A673 (cell line): ENCODE results near the gene ATOH8. TPM values are rescaled to one million over a fixed set of nuclear protein-coding genes. Genes with fewer than 3 reads are reported as not detected.

ENCODE experiments used
- BruUV-seq: library from RNA; stranded (reverse); fragments of 400-500 nt; replicated peaks from 2 replicates; lab custom pipeline; 2021; lab: Mats Ljungman, UMichigan
- CTCF ChIA-PET: fragments of 300-600 bp; sonication (Branson Sonifier 250); formaldehyde crosslinking; loops from one replicate; lab custom pipeline; 2022; ENCODE audit warnings: antibody characterized with exemption; lab: Charles Lee
- POLR2A ChIA-PET: fragments of 300-600 bp; sonication (Branson Sonifier 250); formaldehyde crosslinking; loops from one replicate; lab custom pipeline; 2022; ENCODE audit warnings: antibody characterized with exemption; ENCODE audit not compliant: low non-redundant PET; lab: Charles Lee
- DNase-seq: peaks from one replicate; pipeline ENCODE4 v3.0.0-alpha.2; 2015; ENCODE audit warnings: low spot score
- H3K27ac ChIP-seq: fragments of 200-600 bp; sonication (generic); 2 replicates; pipeline ENCODE4 v1.5.1; 2016; ENCODE audit warnings: mixed run types, low read depth, mild to moderate bottlenecking, mixed read lengths, antibody characterized with exemption, low read length; ENCODE audit not compliant: poor library complexity, severe bottlenecking
- H3K27me3 ChIP-seq: fragments of 200-600 bp; sonication (generic); replicated peaks from 2 replicates; pipeline ENCODE4 v1.6.1; 2017; ENCODE audit warnings: mixed run types, low read depth, mild to moderate bottlenecking, mixed read lengths, antibody characterized with exemption, low read length; ENCODE audit not compliant: insufficient read depth, poor library complexity
- H3K36me3 ChIP-seq: fragments of 200-600 bp; sonication (generic); 2 replicates; pipeline ENCODE4 v1.6.1; 2016; ENCODE audit warnings: mixed run types, mild to moderate bottlenecking, mixed read lengths, antibody characterized with exemption, low read length; ENCODE audit not compliant: insufficient read depth, poor library complexity, severe bottlenecking
- H3K4me1 ChIP-seq: fragments of 200-600 bp; sonication (generic); 2 replicates; pipeline ENCODE4 v1.6.1; 2017; ENCODE audit warnings: mixed run types, mild to moderate bottlenecking, mixed read lengths, antibody characterized with exemption, low read length; ENCODE audit not compliant: insufficient read depth, poor library complexity, severe bottlenecking
- H3K4me3 ChIP-seq: fragments of 200-600 bp; sonication (generic); 2 replicates; pipeline ENCODE4 v1.5.1; 2016; ENCODE audit warnings: low read depth, mixed run types, mild to moderate bottlenecking, mixed read lengths, low read length; ENCODE audit not compliant: poor library complexity, severe bottlenecking
- H3K9me3 ChIP-seq: fragments of 200-600 bp; sonication (generic); 2 replicates; pipeline ENCODE4 v1.6.1; 2016; ENCODE audit warnings: mixed run types, low read depth, mild to moderate bottlenecking, mixed read lengths, antibody characterized with exemption, low read length; ENCODE audit not compliant: poor library complexity, severe bottlenecking
- CTCF ChIP-seq: fragments of 300-800, 200-600 bp; sonication (generic); conservative IDR thresholded peaks from 2 replicates; pipeline ENCODE4 v1.5.1; 2017; ENCODE audit warnings: low read depth, mild to moderate bottlenecking, antibody characterized with exemption, low read length, moderate library complexity, mixed read lengths
- EZH2 ChIP-seq: fragments of 200-600 bp; sonication (generic); IDR thresholded peaks from 2 replicates; pipeline ENCODE4 v1.6.1; 2017; ENCODE audit warnings: borderline replicate concordance, low read depth, mild to moderate bottlenecking, mixed read lengths, antibody characterized with exemption, low read length; ENCODE audit not compliant: poor library complexity, severe bottlenecking
- intact Hi-C: fragments of 100-400 bp; cut with micrococcal nuclease; formaldehyde crosslinking; loops from one replicate; pipeline ENCODE4 v1.10.0; 2022; ENCODE audit not compliant: unreplicated experiment
- total RNA-seq: library from RNA; stranded (reverse); gene quantifications from 2 replicates; pipeline ENCODE4 v1.2.3, GENCODE V29; 2021

ATOH8 gene
- total RNA-seq, 1 experiment from 2014 or later = 4.6 TPM

DNA sequence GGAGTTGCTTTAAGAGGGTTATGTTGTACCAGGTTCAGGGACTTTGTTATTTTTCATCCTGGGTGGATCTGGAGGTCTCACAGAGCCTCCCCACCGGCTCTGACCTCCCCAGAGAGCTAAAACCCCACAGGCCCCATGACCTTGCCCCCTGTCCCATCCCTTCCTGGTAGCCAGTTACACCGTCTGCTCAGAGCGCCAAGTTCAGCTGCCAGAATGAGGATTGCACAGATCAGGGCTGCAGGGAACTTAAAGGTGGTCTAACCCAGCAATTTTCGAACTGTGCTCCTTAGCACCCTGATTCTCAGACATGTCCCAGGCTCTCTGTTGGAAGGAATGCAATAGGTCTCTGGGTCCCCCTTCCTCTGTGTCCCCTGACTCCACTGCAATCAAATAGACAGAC lies 32.1 kb downstream of the ATOH8 start:
- ChIA-PET CTCF (no interaction called here), POLR2A (no interaction called here)
- no peak for DNase-seq
- Histone ChIP-seq H3K36me3 (no peaks in the 10 kb centered on the region), H3K4me3 (no peak overlapping the region), H3K27ac (no peak overlapping the region), H3K4me1 (no peaks in the 10 kb centered on the region), H3K9me3 (no peaks in the 10 kb centered on the region), H3K27me3 (no peaks in the 10 kb centered on the region)
- intact Hi-C loops = no loop called here
- no peak for TF ChIP-seq EZH2
- TF ChIP-seq CTCF = no peak
- no TSS peak for BruUV-seq

DNA sequence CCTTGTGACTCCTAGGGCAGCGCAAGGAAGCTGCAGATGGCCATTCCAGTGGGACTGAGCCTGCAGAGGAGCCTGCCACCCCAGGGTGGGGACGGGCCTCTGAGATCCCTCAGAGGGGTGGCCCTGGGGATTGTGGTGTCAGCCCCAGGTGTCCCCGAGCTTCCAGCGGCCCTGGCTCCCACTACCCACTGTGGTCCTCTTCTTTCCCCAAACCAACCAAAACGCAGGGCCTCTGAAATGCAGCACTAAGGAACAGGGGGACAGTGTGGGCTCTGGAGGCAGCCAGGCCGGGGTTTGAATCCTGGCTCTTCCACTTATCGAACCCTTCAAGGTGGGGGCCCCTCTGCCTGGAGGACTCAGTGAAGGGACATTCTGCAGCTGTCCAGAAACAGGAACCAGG lies 32.7 kb downstream of the ATOH8 start:
- CTCF ChIA-PET = no interaction called here
- Histone ChIP-seq H3K27me3 (no peaks in the 10 kb centered on the region), H3K4me1 (no peaks in the 10 kb centered on the region), H3K4me3 (no peak overlapping the region), H3K27ac (no peak overlapping the region), H3K36me3 (no peaks in the 10 kb centered on the region), H3K9me3 (no peaks in the 10 kb centered on the region)
- no TSS peak for BruUV-seq
- DNase-seq = no peak
- intact Hi-C loops = no loop called here
- POLR2A ChIA-PET = no interaction called here
- no peak for TF ChIP-seq CTCF
- no peak for TF ChIP-seq EZH2

DNA sequence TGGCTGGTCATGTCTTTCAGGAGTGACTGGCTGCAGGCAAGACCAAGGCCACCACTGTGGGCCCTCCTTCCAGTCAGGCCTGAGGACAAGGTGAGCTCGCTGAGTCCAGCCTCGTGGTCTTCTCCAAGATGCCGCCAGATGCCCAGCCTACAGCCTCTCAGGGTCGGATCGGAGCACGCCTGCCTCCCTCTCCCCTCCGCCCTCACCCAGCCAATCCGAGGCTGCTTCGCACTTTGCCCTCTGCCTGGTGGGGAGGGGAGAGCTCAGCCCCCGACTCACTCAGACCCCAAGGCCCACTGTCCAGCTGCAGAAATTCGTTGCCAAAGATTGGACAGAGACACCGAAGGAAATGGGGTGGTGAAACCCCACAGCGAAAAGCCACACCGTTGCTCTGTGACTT lies 33.1 kb downstream of the ATOH8 start:
- ChIA-PET POLR2A (no interaction called here), CTCF (no interaction called here)
- Histone ChIP-seq H3K4me3 (no peak overlapping the region), H3K9me3 (no peaks in the 10 kb centered on the region), H3K27ac (no peak overlapping the region), H3K4me1 (no peaks in the 10 kb centered on the region), H3K36me3 (no peaks in the 10 kb centered on the region), H3K27me3 (no peaks in the 10 kb centered on the region)
- TF ChIP-seq CTCF (no peak), EZH2 (no peak)
- DNase-seq = no peak
- intact Hi-C loops = no loop called here
- no TSS peak for BruUV-seq
